Mesenchymal stem cell (in vitro differentiated cells and primary cell): ENCODE data around the gene NAP1L1.

Experiments
- DNase-seq: peaks from one replicate; pipeline ENCODE4 v3.0.0-alpha.2; 2013
- H2AFZ ChIP-seq: one replicate; pipeline ENCODE4 v1.6.1; 2013; ENCODE audit warnings: low read depth, mild to moderate bottlenecking, control low read depth, inconsistent platforms, low read length, moderate library complexity
- H2AK5ac ChIP-seq: 2 replicates; pipeline ENCODE4 v1.6.1; 2013; ENCODE audit warnings: low read length, moderate library complexity, mild to moderate bottlenecking, inconsistent platforms; ENCODE audit not compliant: severe bottlenecking
- H2BK120ac ChIP-seq: one replicate; pipeline ENCODE4 v1.6.1; 2013; ENCODE audit warnings: low read depth, mild to moderate bottlenecking, inconsistent platforms, low read length, moderate library complexity
- H2BK12ac ChIP-seq, 2 experiments: one replicate each; pipeline ENCODE4 v1.6.1; 2013; ENCODE audit warnings: inconsistent platforms in 2 of 2, low read length in 2 of 2, mild to moderate bottlenecking in 2 of 2, moderate library complexity in 2 of 2, control low read depth in 1 of 2
- H2BK15ac ChIP-seq: one replicate; pipeline ENCODE4 v1.6.1; 2013; ENCODE audit warnings: mild to moderate bottlenecking, low read depth, inconsistent platforms; ENCODE audit not compliant: poor library complexity, severe bottlenecking
- H2BK5ac ChIP-seq: 2 replicates; pipeline ENCODE4 v1.6.1; 2013; ENCODE audit warnings: low read depth, mild to moderate bottlenecking, low read length, control low read depth, inconsistent platforms; ENCODE audit not compliant: poor library complexity, severe bottlenecking
- H3K14ac ChIP-seq, 2 experiments: one replicate each; pipeline ENCODE4 v1.6.1; 2013; ENCODE audit warnings: inconsistent platforms in 2 of 2, low read length in 2 of 2, control low read depth in 1 of 2, mild to moderate bottlenecking in 1 of 2, moderate library complexity in 1 of 2
- H3K18ac ChIP-seq, 2 experiments: one replicate each; pipeline ENCODE4 v1.6.1; 2013; ENCODE audit warnings: inconsistent platforms in 2 of 2, low read length in 2 of 2, control low read depth in 1 of 2, low read depth in 1 of 2, mild to moderate bottlenecking in 1 of 2
- H3K23ac ChIP-seq, 2 experiments: one replicate each; pipeline ENCODE4 v1.6.1; 2013; ENCODE audit warnings: inconsistent platforms in 2 of 2, low read length in 2 of 2, mild to moderate bottlenecking in 2 of 2, moderate library complexity in 2 of 2, control low read depth in 1 of 2
- H3K27ac ChIP-seq: 2 replicates; pipeline ENCODE4 v1.5.1; 2013; ENCODE audit warnings: mild to moderate bottlenecking, moderate library complexity, low read length, control low read depth, inconsistent platforms; ENCODE audit not compliant: poor library complexity, severe bottlenecking
- H3K27me3 ChIP-seq, 2 experiments: 2 replicates each; pipeline versions ENCODE4 v1.6.1 to v1.7.0; 2013; ENCODE audit warnings: low read length in 2 of 2, mild to moderate bottlenecking in 2 of 2, moderate library complexity in 2 of 2, control low read depth in 1 of 2, inconsistent platforms in 1 of 2; ENCODE audit not compliant: control insufficient read depth in 1 of 2, insufficient read depth in 1 of 2
- H3K36me3 ChIP-seq, 2 experiments: 2 replicates each; pipeline versions ENCODE4 v1.6.1 to v1.7.0; 2013; ENCODE audit warnings: low read length in 2 of 2, control low read depth in 1 of 2, inconsistent platforms in 1 of 2, low read depth in 1 of 2, mild to moderate bottlenecking in 1 of 2; ENCODE audit not compliant: insufficient read depth in 2 of 2, control insufficient read depth in 1 of 2
- H3K4ac ChIP-seq, 2 experiments: one replicate each; pipeline ENCODE4 v1.6.1; 2013; ENCODE audit warnings: inconsistent platforms in 2 of 2, low read length in 2 of 2, mild to moderate bottlenecking in 2 of 2, moderate library complexity in 2 of 2, control low read depth in 1 of 2, low read depth in 1 of 2
- H3K4me1 ChIP-seq: 2 replicates; pipeline ENCODE4 v1.6.1; 2013; ENCODE audit warnings: low read depth, low read length, control low read depth; ENCODE audit not compliant: control insufficient read depth, insufficient read depth
- H3K4me2 ChIP-seq: 2 replicates; pipeline ENCODE4 v1.6.1; 2013; ENCODE audit warnings: low read length, mild to moderate bottlenecking, inconsistent platforms; ENCODE audit not compliant: poor library complexity, severe bottlenecking
- H3K4me3 ChIP-seq, 2 experiments: 2 replicates each; pipeline versions ENCODE4 v1.5.1 to v1.7.0; 2013; ENCODE audit warnings: low read length in 2 of 2, mild to moderate bottlenecking in 2 of 2, control low read depth in 1 of 2, low read depth in 1 of 2; ENCODE audit not compliant: insufficient read depth in 1 of 2
- H3K79me1 ChIP-seq: replicated peaks from 2 replicates; pipeline ENCODE4 v1.6.1; 2013; ENCODE audit warnings: mild to moderate bottlenecking, control low read depth, low read length, inconsistent platforms; ENCODE audit not compliant: poor library complexity, severe bottlenecking
- H3K9ac ChIP-seq: 2 replicates; pipeline ENCODE4 v1.7.0; 2013; ENCODE audit warnings: mild to moderate bottlenecking, low read length, moderate library complexity
- H3K9me3 ChIP-seq: 2 replicates; pipeline ENCODE4 v1.7.0; 2013; ENCODE audit warnings: mild to moderate bottlenecking, low read length; ENCODE audit not compliant: control insufficient read depth
- H4K8ac ChIP-seq: one replicate; pipeline ENCODE4 v1.6.1; 2013; ENCODE audit warnings: inconsistent platforms, mild to moderate bottlenecking, low read length, moderate library complexity
- H4K91ac ChIP-seq: one replicate; pipeline ENCODE4 v1.6.1; 2013; ENCODE audit warnings: mild to moderate bottlenecking, low read length, inconsistent platforms
- WGBS: methylation state at CpG from one replicate; pipeline ENCODE4 v1.1.7; 2013; ENCODE audit warnings: mixed read lengths; 5-methylcytosine and 5-hydroxymethylcytosine counted together

Gene NAP1L1

GRCh38 chr12:76035045-76035444 is 49.4 kb downstream of the NAP1L1 start:
- H2AFZ ChIP-seq, result no peak overlapping the region
- H3K4me2 ChIP-seq, result no peak overlapping the region
- peaks cover 4% of the 10 kb centered on the region for H3K79me1 ChIP-seq
- no peak overlapping the region for H3K9ac ChIP-seq
- peak overlapping the region; percentile 39 for H3K27ac ChIP-seq
- H2BK5ac ChIP-seq, result no peak overlapping the region
- peaks cover 8% of the 10 kb centered on the region for H3K4me1 ChIP-seq
- H4K8ac ChIP-seq, result peak overlapping the region; percentile 41
- peak overlapping the region; percentile 4 to 18 for H2BK12ac ChIP-seq
- no peaks in the 10 kb centered on the region for H3K27me3 ChIP-seq
- peaks cover 3 to 10% of the 10 kb centered on the region in 2 experiments for H3K36me3 ChIP-seq
- no peak overlapping the region for H2BK15ac ChIP-seq
- no peak overlapping the region for H3K4me3 ChIP-seq
- no peak overlapping the region for H2BK120ac ChIP-seq
- peak overlapping the region in 1 of 2 experiments; percentile 2 for H3K18ac ChIP-seq
- no peaks in the 10 kb centered on the region for H3K9me3 ChIP-seq
- DNase-seq, result no peak
- no peak overlapping the region for H4K91ac ChIP-seq
- peak overlapping the region in 1 of 2 experiments; percentile 75 for H3K4ac ChIP-seq
- no peak overlapping the region for H3K14ac ChIP-seq
- no peak overlapping the region for H3K23ac ChIP-seq
- H2AK5ac ChIP-seq, result peak overlapping the region; percentile 61
- WGBS, result 90% methylated on average over 2 of the region's 3 CpGs

GRCh38 chr12:76033081-76034011 is 51.1 kb downstream of the NAP1L1 start:
- no peak overlapping the region for H4K8ac ChIP-seq
- H3K27ac ChIP-seq, result peak overlapping the region; percentile 88
- DNase-seq, result peak; percentile 58
- H3K14ac ChIP-seq, result no peak overlapping the region
- H3K4me3 ChIP-seq, result peak overlapping the region in 1 of 2 experiments; percentile 88
- H3K36me3 ChIP-seq, result peaks cover 12 to 19% of the 10 kb centered on the region in 2 experiments
- H3K9ac ChIP-seq, result peak overlapping the region; percentile 98
- no peak overlapping the region for H2AFZ ChIP-seq
- no peak overlapping the region for H4K91ac ChIP-seq
- no peak overlapping the region for H2BK12ac ChIP-seq
- H3K4me2 ChIP-seq, result peak overlapping the region; percentile 59
- H3K23ac ChIP-seq, result no peak overlapping the region
- H3K9me3 ChIP-seq, result no peaks in the 10 kb centered on the region
- WGBS, result 87% methylated on average over 3 of the region's 5 CpGs
- H2BK5ac ChIP-seq, result no peak overlapping the region
- no peak overlapping the region for H3K4ac ChIP-seq
- peaks cover 4% of the 10 kb centered on the region for H3K79me1 ChIP-seq
- peak overlapping the region; percentile 29 for H2AK5ac ChIP-seq
- peaks cover 8% of the 10 kb centered on the region for H3K4me1 ChIP-seq
- no peak overlapping the region for H2BK15ac ChIP-seq
- no peaks in the 10 kb centered on the region for H3K27me3 ChIP-seq
- peak overlapping the region in 1 of 2 experiments; percentile 2 for H3K18ac ChIP-seq
- no peak overlapping the region for H2BK120ac ChIP-seq

- Histone ChIP-seq H3K27ac (peak overlapping the region; percentile 88), H3K18ac (peak overlapping the region; percentile 98 to 100), H2BK5ac (peak overlapping the region; percentile 97), H2BK120ac (peak overlapping the region; percentile 91), H3K4ac (peak overlapping the region; percentile 96 to 98), H3K14ac (peak overlapping the region; percentile 67 to 99), H2BK12ac (peak overlapping the region in 1 of 2 experiments; percentile 40), H3K36me3 (peaks cover 12 to 28% of the 10 kb centered on the region in 2 experiments), H3K27me3 (no peaks in the 10 kb centered on the region), H3K9me3 (no peaks in the 10 kb centered on the region), H4K91ac (peak overlapping the region; percentile 93), H3K4me2 (peak overlapping the region; percentile 59), H3K79me1 (peaks cover 4% of the 10 kb centered on the region), H2AFZ (no peak overlapping the region), H2AK5ac (peak overlapping the region; percentile 68), H3K9ac (peak overlapping the region; percentile 98), H2BK15ac (no peak overlapping the region), H4K8ac (peak overlapping the region; percentile 93), H3K4me3 (peak overlapping the region; percentile 86 to 88), H3K4me1 (peaks cover 8% of the 10 kb centered on the region), H3K23ac (peak overlapping the region in 1 of 2 experiments; percentile 87)
- under 1% methylated on average over 58 of the region's 58 CpGs for WGBS
- peak; percentile 79 for DNase-seq
Observed at GRCh38 chr12:76032043-76032981, 52.2 kb downstream of the NAP1L1 start.
